KMS-11 (cell line): ENCODE data around the gene PIGU.

Source experiments
- H2AFZ ChIP-seq: fragments of 200-600 bp; sonication (generic); 2 replicates; pipeline ENCODE4 v1.6.1; 2016; ENCODE audit warnings: antibody characterized with exemption, mixed run types, low read depth
- H3K27ac ChIP-seq: fragments of 200-600 bp; sonication (generic); 2 replicates; pipeline ENCODE4 v1.6.1; 2016; ENCODE audit warnings: mild to moderate bottlenecking, mixed run types
- H3K27me3 ChIP-seq: fragments of 200-600 bp; sonication (generic); 2 replicates; pipeline ENCODE4 v1.6.1; 2017; ENCODE audit warnings: mild to moderate bottlenecking, low read depth, mixed run types, moderate library complexity; ENCODE audit not compliant: insufficient read depth
- H3K36me3 ChIP-seq: fragments of 200-600 bp; sonication (generic); 2 replicates; pipeline ENCODE4 v1.6.1; 2017; ENCODE audit warnings: mild to moderate bottlenecking, mixed run types; ENCODE audit not compliant: insufficient read depth
- H3K4me1 ChIP-seq: fragments of 200-600 bp; sonication (generic); 2 replicates; pipeline ENCODE4 v1.6.1; 2016; ENCODE audit warnings: mild to moderate bottlenecking, low read depth, mixed run types; ENCODE audit not compliant: poor library complexity, severe bottlenecking
- H3K4me2 ChIP-seq: fragments of 200-600 bp; sonication (generic); 2 replicates; pipeline ENCODE4 v1.7.0; 2016; ENCODE audit warnings: mild to moderate bottlenecking, mixed run types
- H3K4me3 ChIP-seq: fragments of 200-600 bp; sonication (generic); IDR thresholded peaks from 2 replicates; pipeline ENCODE4 v1.6.1; 2017; ENCODE audit warnings: low read depth, low read length, mixed read lengths; ENCODE audit not compliant: insufficient read depth
- H3K79me2 ChIP-seq: fragments of 200-600 bp; sonication (generic); 2 replicates; pipeline ENCODE4 v1.6.1; 2016; ENCODE audit warnings: low read depth, mixed run types; ENCODE audit not compliant: insufficient read depth
- H3K9ac ChIP-seq: fragments of 200-600 bp; sonication (generic); 2 replicates; pipeline ENCODE4 v1.6.1; 2016; ENCODE audit warnings: mild to moderate bottlenecking, mixed run types
- H4K20me1 ChIP-seq: fragments of 200-600 bp; sonication (generic); 2 replicates; pipeline ENCODE4 v1.6.1; 2016; ENCODE audit warnings: mild to moderate bottlenecking, mixed run types; ENCODE audit not compliant: insufficient read depth
- TF ChIP-seq, protein P1 (sequence below): fragments of 200-600 bp; sonication (generic); conservative IDR thresholded peaks from 2 replicates; pipeline ENCODE4 v1.6.1; 2017; ENCODE audit warnings: low read depth, mild to moderate bottlenecking, antibody characterized with exemption, low read length, moderate library complexity, mixed read lengths

The PIGU gene

DNA sequence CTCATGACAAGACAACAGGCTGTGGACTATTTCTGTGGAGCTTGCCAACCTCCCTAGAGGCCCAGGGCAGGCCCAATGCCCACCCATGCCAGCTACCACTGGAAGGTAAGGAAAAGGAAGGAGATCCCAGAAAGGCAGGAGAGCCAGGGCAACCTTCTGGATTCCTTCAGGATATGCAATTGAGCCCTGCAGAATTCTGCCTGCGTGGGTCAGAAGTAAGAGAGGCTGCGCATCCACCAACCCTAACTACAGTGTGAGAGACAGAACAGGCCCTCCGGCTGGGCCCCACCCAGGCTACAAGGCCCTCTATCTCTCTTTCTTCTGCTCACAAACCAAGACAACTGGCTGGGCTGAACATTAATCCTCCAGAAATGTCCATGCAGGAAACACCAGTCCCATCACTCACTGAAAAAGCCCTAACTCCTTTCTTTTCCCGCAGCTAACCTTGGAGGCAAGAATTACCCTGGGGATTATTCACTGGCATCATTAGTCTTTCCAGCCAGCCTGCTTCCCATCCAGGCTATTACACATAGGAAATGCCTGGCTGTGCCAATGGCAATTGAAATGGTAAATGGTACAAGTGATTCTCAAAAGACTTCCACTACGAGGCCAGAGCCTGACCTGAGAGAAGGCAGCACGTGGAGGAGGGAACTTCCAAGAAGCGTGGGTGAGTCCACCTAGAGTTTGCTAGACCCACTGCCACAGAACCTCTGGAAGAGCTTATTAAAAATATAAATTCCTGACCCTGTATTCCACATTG is 103.2 kb downstream of the PIGU start:
- no peak overlapping the region for H3K4me2 ChIP-seq
- H4K20me1 ChIP-seq: no peaks in the 10 kb centered on the region
- no peaks in the 10 kb centered on the region for H3K4me1 ChIP-seq
- H3K27ac ChIP-seq: no peak overlapping the region
- H3K36me3 ChIP-seq: no peaks in the 10 kb centered on the region
- no peak overlapping the region for H2AFZ ChIP-seq
- H3K4me3 ChIP-seq: no peak overlapping the region
- TF ChIP-seq, protein P1, sequence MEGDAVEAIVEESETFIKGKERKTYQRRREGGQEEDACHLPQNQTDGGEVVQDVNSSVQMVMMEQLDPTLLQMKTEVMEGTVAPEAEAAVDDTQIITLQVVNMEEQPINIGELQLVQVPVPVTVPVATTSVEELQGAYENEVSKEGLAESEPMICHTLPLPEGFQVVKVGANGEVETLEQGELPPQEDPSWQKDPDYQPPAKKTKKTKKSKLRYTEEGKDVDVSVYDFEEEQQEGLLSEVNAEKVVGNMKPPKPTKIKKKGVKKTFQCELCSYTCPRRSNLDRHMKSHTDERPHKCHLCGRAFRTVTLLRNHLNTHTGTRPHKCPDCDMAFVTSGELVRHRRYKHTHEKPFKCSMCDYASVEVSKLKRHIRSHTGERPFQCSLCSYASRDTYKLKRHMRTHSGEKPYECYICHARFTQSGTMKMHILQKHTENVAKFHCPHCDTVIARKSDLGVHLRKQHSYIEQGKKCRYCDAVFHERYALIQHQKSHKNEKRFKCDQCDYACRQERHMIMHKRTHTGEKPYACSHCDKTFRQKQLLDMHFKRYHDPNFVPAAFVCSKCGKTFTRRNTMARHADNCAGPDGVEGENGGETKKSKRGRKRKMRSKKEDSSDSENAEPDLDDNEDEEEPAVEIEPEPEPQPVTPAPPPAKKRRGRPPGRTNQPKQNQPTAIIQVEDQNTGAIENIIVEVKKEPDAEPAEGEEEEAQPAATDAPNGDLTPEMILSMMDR: no peak
- no peaks in the 10 kb centered on the region for H3K27me3 ChIP-seq
- no peak overlapping the region for H3K9ac ChIP-seq
- no peaks in the 10 kb centered on the region for H3K79me2 ChIP-seq

GRCh38 chr20:34571753-34572152 is 105.1 kb downstream of the PIGU start:
- Histone ChIP-seq H3K27ac (no peak overlapping the region), H3K36me3 (no peaks in the 10 kb centered on the region), H4K20me1 (no peaks in the 10 kb centered on the region), H3K9ac (no peak overlapping the region), H3K4me1 (no peaks in the 10 kb centered on the region), H3K79me2 (no peaks in the 10 kb centered on the region), H3K27me3 (no peaks in the 10 kb centered on the region), H2AFZ (no peak overlapping the region), H3K4me3 (no peak overlapping the region), H3K4me2 (no peak overlapping the region)
- TF ChIP-seq, protein P1: no peak

GRCh38 chr20:34570859-34571306 is 106.0 kb downstream of the PIGU start:
- Histone ChIP-seq H4K20me1 (no peaks in the 10 kb centered on the region), H2AFZ (no peak overlapping the region), H3K79me2 (no peaks in the 10 kb centered on the region), H3K27me3 (no peaks in the 10 kb centered on the region), H3K27ac (no peak overlapping the region), H3K9ac (no peak overlapping the region), H3K4me2 (no peak overlapping the region), H3K4me1 (no peaks in the 10 kb centered on the region), H3K36me3 (no peaks in the 10 kb centered on the region), H3K4me3 (no peak overlapping the region)
- TF ChIP-seq, protein P1: no peak

DNA sequence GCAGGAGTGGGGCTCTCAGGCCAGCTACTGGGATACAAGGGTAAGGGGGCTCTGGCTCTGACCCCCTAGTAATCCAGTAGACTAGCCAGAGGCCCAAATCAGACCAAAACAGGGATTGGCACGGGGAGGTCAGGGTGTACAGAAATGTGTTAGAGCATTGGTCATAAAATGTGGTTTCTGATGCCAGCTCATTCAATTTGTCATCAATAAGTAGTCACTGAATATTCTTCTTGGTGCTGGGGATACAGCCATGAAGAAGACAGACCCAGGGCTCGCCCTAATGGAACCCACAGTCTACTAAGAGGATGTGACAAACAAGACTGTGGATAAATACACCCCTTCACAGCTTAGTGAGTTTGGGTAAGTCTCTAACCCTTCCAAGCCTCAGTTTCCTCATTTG is 107.3 kb downstream of the PIGU start:
- H3K27ac ChIP-seq: no peak overlapping the region
- no peak overlapping the region for H2AFZ ChIP-seq
- H3K36me3 ChIP-seq: no peaks in the 10 kb centered on the region
- H3K79me2 ChIP-seq: no peaks in the 10 kb centered on the region
- H3K4me3 ChIP-seq: no peak overlapping the region
- no peak overlapping the region for H3K9ac ChIP-seq
- no peak overlapping the region for H3K4me2 ChIP-seq
- H3K4me1 ChIP-seq: peaks cover 6% of the 10 kb centered on the region
- H3K27me3 ChIP-seq: no peaks in the 10 kb centered on the region
- no peaks in the 10 kb centered on the region for H4K20me1 ChIP-seq
- TF ChIP-seq, protein P1: no peak
